Lower lobe of right lung (tissue), 2 donors: ENCODE data around the gene PALD1. TPM values are rescaled to one million over a fixed set of nuclear protein-coding genes. Genes with fewer than 3 reads are reported as not detected.

ENCODE experiments used
- ATAC-seq, 2 donors: fragments of 200-7000 bp; cut with Tn5 transposase; one replicate each; pipeline ENCODE4 v1.9.1; 2020 to 2022; ENCODE audit warnings: mild to moderate bottlenecking in 2 of 2, moderate library complexity in 2 of 2
- DNase-seq: peaks from one replicate; pipeline ENCODE4 v3.0.0-alpha.2; 2020
- H3K27ac ChIP-seq: fragments of 200-600 bp; one replicate; pipeline ENCODE4 v1.8.0; 2022
- H3K27me3 ChIP-seq: fragments of 200-600 bp; one replicate; pipeline ENCODE4 v1.8.0; 2022; ENCODE audit warnings: low read depth
- H3K36me3 ChIP-seq: fragments of 200-600 bp; one replicate; pipeline ENCODE4 v1.8.0; 2022; ENCODE audit warnings: mild to moderate bottlenecking
- H3K4me1 ChIP-seq: fragments of 200-600 bp; one replicate; pipeline ENCODE4 v1.8.0; 2022
- H3K4me3 ChIP-seq: fragments of 200-600 bp; one replicate; pipeline ENCODE4 v1.8.0; 2022; ENCODE audit warnings: mild to moderate bottlenecking
- H3K9me3 ChIP-seq: fragments of 200-600 bp; one replicate; pipeline ENCODE4 v1.8.0; 2022
- intact Hi-C: fragments of 100-400 bp; cut with DNase I; formaldehyde crosslinking; loops from one replicate; pipeline ENCODE4 v1.11.0; 2022
- total RNA-seq: library from RNA; stranded (reverse); fragmentation: NEBNext Ultra II Directional; extraction: Animal tissue kit (Norgen Biotek cat#: 25700); gene quantifications from one replicate; pipeline ENCODE4 v1.2.1, GENCODE V29; 2021
- TF ChIP-seq, protein P1 (sequence below): fragments of 200-600 bp; IDR thresholded peaks from one replicate; pipeline ENCODE4 v1.8.0; 2022; ENCODE audit warnings: antibody characterized with exemption, mild to moderate bottlenecking
- donor health status: DM: no; HTN: yes; CAD: no; lungs with severe emphysema.

The PALD1 gene
- total RNA-seq, 1 donor from 2014 or later = 16.0 TPM

DNA sequence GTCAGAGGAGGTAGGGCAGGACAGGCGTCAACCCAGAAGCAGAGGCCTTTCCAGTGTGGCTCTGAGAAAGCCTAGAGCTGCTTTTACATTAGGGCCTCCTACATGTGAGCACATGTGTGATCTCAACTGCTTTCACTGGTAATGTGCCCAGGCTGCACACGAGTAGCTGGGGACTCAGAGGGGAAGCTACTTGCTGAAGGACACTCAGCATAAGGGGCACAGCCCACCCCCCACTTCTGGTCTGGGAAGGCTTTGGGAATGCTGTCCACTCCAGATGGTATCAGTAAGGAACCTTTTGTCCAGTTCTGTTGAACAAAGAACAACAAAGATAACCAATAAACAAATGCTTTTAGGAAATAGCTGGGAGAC, 105.1 kb downstream of the PALD1 start:
- ATAC-seq = no peak
- no peak for DNase-seq
- intact Hi-C loops = no loop called here
- Histone ChIP-seq H3K4me3 (no peak overlapping the region), H3K27me3 (no peaks in the 10 kb centered on the region), H3K36me3 (no peaks in the 10 kb centered on the region), H3K9me3 (no peaks in the 10 kb centered on the region), H3K4me1 (peaks cover 28% of the 10 kb centered on the region), H3K27ac (no peak overlapping the region)
- TF ChIP-seq, protein P1, sequence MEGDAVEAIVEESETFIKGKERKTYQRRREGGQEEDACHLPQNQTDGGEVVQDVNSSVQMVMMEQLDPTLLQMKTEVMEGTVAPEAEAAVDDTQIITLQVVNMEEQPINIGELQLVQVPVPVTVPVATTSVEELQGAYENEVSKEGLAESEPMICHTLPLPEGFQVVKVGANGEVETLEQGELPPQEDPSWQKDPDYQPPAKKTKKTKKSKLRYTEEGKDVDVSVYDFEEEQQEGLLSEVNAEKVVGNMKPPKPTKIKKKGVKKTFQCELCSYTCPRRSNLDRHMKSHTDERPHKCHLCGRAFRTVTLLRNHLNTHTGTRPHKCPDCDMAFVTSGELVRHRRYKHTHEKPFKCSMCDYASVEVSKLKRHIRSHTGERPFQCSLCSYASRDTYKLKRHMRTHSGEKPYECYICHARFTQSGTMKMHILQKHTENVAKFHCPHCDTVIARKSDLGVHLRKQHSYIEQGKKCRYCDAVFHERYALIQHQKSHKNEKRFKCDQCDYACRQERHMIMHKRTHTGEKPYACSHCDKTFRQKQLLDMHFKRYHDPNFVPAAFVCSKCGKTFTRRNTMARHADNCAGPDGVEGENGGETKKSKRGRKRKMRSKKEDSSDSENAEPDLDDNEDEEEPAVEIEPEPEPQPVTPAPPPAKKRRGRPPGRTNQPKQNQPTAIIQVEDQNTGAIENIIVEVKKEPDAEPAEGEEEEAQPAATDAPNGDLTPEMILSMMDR = no peak

- Histone ChIP-seq H3K4me1 (peaks cover 28% of the 10 kb centered on the region), H3K27ac (no peak overlapping the region), H3K9me3 (no peaks in the 10 kb centered on the region), H3K36me3 (no peaks in the 10 kb centered on the region), H3K27me3 (no peaks in the 10 kb centered on the region), H3K4me3 (no peak overlapping the region)
- TF ChIP-seq, protein P1 = no peak
- ATAC-seq = no peak
- intact Hi-C loops = no loop called here
- DNase-seq = no peak
These were observed 105.8 kb downstream of the PALD1 start for GRCh38 chr10:70584366-70584765.

DNA sequence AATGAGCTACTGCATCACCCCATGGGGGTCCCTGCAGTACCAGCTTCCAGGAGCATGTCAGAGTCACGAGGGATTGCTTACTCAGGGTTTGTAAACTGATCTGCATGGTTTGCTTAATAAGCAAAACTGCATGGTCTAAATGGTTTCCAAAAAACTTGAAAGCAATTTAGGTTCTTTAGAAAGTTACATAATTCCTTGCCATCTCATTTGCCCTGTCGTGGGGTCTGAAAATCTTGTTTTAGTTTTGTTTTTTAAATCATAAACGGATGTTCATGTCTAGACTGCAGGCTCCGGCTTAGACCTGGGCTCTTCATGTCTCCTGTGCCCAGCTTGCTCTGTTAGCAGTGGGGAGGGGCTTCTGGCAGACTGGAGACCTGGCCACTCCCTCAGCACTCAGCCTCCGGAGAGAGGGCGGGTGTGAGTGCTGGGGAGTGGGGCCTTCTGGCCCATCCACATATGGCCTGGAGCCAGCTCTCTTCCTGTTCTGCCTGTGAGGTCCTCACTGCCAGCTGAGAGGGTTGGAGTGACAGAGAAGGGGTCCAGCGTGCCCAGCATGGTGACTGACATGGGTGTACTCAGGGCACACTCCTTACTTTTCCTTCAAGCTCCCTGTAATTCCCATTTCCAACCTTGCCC, 106.5 kb downstream of the PALD1 start:
- intact Hi-C loops = no loop called here
- TF ChIP-seq, protein P1 = no peak
- Histone ChIP-seq H3K36me3 (no peaks in the 10 kb centered on the region), H3K4me1 (peaks cover 28% of the 10 kb centered on the region), H3K27ac (no peak overlapping the region), H3K4me3 (no peak overlapping the region), H3K27me3 (no peaks in the 10 kb centered on the region), H3K9me3 (no peaks in the 10 kb centered on the region)
- ATAC-seq = peak; percentile 84 to 89
- peak; percentile 78 for DNase-seq

DNA sequence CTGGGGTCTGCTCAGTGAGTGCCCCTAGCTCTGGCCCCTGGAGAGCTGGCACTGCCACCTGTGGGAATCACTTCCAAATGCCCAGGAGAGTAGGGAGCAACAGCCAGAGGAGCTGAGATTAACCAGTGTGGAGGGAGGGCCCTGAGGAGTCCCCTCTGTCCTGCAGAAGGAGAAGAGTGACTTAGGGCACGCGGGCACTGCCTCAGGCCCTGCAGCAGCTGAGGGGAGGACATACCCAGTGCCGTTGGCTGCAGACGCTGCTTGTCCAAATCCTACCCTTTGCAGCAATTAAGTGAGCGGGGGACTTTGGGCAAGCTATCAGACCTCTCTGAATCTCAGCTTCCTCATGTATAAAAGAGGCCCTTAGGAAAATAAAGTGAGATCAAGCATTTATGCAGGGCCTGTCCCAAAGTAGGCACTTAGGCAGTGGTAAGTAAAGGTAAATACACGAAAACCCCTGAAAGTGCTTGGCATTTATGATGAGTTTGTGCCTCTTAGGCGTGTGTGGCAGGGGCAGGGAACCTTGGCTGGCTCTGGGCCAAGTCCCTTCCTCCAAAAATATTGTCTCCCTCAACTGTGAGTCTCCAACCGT, 107.1 kb downstream of the PALD1 start:
- ATAC-seq (peak; percentile 57 to 61), DNase-seq (no peak)
- Histone ChIP-seq H3K9me3 (no peaks in the 10 kb centered on the region), H3K4me3 (no peak overlapping the region), H3K36me3 (no peaks in the 10 kb centered on the region), H3K27me3 (no peaks in the 10 kb centered on the region), H3K27ac (no peak overlapping the region), H3K4me1 (peaks cover 33% of the 10 kb centered on the region)
- TF ChIP-seq, protein P1 = no peak
- intact Hi-C loops = no loop called here

DNA sequence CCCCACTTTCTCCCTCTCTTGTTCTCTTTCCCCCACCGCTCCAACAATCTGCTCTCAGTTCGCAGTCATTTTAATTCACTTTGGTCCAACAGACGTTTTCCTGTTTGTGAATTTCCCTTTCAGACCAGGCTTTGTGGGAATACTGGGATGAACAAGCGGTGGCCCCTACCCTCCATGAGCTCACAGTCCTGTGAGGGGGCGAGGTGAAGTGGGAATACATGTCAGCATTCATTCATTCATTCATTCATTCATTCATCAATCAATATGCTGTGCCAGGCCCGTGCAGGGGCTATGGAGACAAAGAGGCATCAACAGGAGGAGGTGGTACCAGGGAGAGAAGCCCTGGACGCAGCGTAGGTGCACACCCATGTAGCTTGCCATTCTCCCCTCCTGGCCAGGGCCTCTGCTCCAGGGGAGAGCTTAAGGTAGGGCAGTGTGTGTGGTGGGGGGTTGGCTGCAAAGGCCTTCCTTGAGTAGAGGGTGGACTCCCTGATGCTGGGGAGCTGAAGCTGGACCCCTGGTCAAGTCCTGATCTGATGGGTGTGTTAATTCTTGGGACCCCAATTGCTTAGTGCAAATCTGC, 107.9 kb downstream of the PALD1 start:
- Histone ChIP-seq H3K27me3 (no peaks in the 10 kb centered on the region), H3K27ac (no peak overlapping the region), H3K9me3 (no peaks in the 10 kb centered on the region), H3K4me3 (no peak overlapping the region), H3K36me3 (no peaks in the 10 kb centered on the region), H3K4me1 (peaks cover 33% of the 10 kb centered on the region)
- TF ChIP-seq, protein P1 = no peak
- intact Hi-C loops = no loop called here
- ATAC-seq (no peak), DNase-seq (no peak)
